T-helper 1 cell treated with Interleukin-12 subunit alpha and Interleukin-12 subunit beta and Interleukin-4 antibody, amounts not matched to agents 30 ng/mL and 1 ng/mL, for 36 hours (primary cell): ENCODE results near the gene SLC1A5. TPM values are rescaled to one million over a fixed set of nuclear protein-coding genes. Genes with fewer than 3 reads are reported as not detected.
"Not testable (repeated sequence)": the region's sequence is repeated elsewhere in the genome, so short reads cannot be mapped to it uniquely, and the experiment has no call there.

Experiments
- intact Hi-C: fragments of 100-400 bp; cut with micrococcal nuclease; formaldehyde crosslinking; loops from one replicate; pipeline ENCODE4 v1.15.1; 2024
- total RNA-seq: library from RNA; stranded (reverse); gene quantifications from 2 replicates; pipeline ENCODE4 v1.2.3, GENCODE V29; 2022

SLC1A5 gene
- total RNA-seq = 141 and 142 TPM in 2 replicates

- intact Hi-C loops = loop anchor here (1.0 to 5.0 kb wide), 7 partner anchors 33 to 926 kb away; partner anchors contain the start of genes FKRP, FOXA3, STRN4 and SYMPK
These were observed at the start of gene SLC1A5 for GRCh38 chr19:46788262-46788967. SLC1A5 (minus strand) TSS chr19:46788594; CDS start chr19:46787965, 629 bp downstream.

GRCh38 chr19:46838160-46838559 is 49.8 kb upstream of the SLC1A5 start:
- intact Hi-C loops = no loop called here

- intact Hi-C loops = no loop called here
These were observed 46.6 kb upstream of the SLC1A5 start for GRCh38 chr19:46834984-46835383.

DNA sequence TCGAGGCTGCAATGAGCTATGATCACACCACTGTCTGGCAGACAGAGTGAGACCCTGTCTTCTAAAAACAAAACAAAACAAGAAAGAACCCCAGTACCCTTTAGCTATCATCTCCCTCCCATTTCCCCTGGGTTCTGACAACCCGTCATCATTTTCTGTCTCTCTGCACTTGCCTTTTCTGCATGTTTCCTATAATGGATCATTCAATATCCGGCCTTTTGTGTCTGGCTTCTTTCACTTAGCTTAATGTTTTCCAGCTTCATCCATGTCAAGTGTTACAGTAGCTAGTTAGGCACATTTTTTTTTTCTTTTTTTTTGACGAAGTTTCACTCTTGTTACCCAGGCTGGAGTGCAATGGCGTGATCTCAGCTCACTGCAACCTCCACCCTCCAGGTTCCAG is 45.7 kb upstream of the SLC1A5 start:
- intact Hi-C loops = no loop called here

DNA sequence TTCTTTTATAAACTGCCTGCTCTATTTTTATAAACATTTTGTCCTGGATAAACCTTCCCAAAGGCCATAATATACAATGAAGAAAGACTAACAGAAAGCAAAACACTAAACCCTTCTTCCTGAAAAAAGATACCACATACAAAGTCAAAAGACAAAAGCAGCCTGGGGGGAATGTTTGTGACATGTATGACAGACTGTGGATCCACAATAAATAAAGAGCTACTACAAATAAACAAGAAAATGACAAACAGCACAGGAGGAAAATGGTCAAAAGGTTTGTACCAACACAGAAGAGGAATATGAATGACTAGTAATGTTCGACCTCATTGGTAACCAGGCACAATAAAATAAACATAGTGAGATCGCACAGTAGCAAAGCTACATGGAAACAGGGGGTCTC is 42.5 kb upstream of the SLC1A5 start:
- intact Hi-C loops = no loop called here

DNA sequence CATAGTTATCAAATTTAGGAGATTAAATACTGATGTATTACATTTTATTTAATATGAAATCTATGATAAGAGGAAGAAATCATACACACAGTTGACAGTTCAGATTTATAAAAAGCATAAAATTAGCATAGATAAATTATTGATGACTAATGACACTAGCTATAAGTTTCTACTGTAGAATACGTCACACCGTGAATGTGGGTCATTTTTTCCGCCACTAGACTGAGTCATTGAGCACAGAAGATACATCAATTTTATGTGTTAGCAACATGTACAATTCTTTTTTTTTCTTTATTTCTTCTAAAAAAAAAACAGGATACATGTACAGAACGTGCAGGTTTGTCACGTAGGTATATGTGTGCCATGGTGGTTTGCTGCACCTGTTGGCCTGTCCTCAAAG is 40.1 kb upstream of the SLC1A5 start:
- intact Hi-C loops = no loop called here

DNA sequence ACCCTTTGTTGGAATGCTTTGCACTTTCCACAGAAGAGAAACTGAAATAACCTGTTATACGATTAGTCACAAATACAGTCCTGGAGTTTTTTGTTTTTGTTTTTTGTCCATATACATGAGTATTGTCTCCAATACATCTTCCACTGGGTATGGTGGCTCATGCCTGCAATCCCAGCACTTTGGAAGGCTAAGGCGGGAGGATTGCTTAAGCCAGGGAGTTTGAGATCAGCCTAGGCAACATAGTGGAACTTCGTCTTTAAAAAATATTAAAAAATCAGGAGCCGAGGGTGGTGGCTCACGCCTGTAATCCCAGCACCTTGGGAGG is 37.3 kb upstream of the SLC1A5 start:
- intact Hi-C loops = no loop called here

DNA sequence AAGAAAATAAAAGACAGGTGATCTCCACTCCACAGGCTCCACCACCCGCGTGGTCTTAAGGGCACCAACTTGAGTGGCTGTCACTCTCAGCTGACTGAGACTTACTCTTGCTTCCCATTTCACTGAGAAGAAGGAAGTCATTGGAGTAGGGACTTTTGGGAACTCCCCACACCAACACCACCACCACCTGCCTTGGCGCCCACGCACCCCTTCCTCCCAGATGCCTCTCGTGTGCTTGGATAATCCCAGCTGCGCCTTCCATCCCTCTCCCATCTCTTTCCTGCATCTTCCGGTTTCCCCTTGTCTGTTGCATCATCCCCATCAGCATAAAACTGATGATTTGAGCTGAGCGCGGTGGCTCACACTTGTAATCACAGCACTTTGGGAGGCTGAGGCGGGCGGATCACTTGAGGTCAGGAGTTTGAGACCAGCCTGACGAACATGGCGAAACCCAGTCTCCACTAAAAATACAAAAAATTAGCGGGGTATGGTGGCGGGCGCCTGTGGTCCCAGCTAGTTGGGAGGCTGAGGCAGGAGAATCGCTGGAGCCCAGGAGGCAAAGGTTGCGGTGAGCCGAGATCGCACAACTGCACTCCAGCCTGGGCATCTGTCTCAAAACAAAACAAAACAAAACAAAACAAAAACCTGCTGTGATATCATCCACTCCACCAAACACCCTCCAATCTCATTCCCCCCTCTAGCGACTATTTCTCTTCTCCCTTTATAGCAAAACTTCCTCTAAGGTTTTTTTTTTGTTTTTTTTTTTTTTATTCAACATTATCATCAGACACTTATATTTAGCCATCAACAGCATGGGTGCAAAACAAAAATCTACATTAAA is 36.7 kb upstream of the SLC1A5 start:
- intact Hi-C loops = loop anchor here (5.0 kb wide), 1 partner anchor 68 kb away; no protein-coding TSS in a partner anchor

- intact Hi-C loops = loop anchor here (5.0 kb wide), 1 partner anchor 66 kb away; no protein-coding TSS in a partner anchor
These were observed 34.7 kb upstream of the SLC1A5 start for GRCh38 chr19:46823049-46823448.

- intact Hi-C loops = loop anchor here (5.0 kb wide), 1 partner anchor 65 kb away; no protein-coding TSS in a partner anchor
These were observed 34.0 kb upstream of the SLC1A5 start for GRCh38 chr19:46822410-46822787.

GRCh38 chr19:46821512-46822409 is 33.4 kb upstream of the SLC1A5 start:
- intact Hi-C loops = loop anchor here (1.0 to 5.0 kb wide), 3 partner anchors 29 to 64 kb away; partner anchors contain the start of gene SLC1A5

- intact Hi-C loops = no loop called here
These were observed 30.4 kb upstream of the SLC1A5 start for GRCh38 chr19:46818812-46819211.

DNA sequence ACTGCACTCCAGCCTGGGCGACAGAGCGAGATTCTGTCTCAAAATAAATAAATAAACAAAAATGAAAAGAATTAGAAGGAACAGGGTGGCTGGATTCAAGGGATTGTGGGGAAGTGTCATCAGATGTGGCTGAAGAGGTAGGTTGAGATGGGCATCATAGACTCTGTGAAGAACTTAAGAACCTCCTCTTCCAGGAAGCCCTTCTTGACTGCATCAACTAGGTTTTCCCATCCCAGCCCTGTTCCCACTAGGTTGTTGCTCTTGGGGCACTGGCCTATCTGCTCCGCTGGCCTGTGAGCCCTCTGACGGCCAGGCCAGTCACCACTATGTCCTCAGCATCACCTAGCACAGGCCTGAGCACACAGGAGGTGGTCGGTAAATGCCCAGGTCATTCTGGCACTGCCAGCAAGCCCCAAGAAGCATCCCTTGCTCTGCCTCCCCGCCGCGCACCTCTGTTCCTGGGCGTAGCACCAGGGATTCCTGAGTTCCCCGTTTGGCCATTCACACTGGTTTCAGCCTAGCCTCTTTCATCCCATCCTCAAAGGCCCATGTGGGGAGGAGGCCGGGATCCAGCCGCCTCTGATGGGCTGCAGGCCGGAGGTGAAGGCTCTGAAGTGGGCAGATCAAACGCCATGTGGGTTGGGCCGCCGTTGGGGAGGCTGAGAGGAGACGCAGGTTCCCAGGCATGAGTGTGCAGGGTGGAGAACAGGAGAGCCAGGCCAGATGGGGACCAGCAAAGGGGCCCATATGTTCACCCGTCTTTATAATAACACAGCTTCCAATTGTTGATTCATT is 27.6 kb upstream of the SLC1A5 start:
- intact Hi-C loops = no loop called here

GRCh38 chr19:46813839-46814358 is 25.5 kb upstream of the SLC1A5 start:
- intact Hi-C loops = no loop called here

DNA sequence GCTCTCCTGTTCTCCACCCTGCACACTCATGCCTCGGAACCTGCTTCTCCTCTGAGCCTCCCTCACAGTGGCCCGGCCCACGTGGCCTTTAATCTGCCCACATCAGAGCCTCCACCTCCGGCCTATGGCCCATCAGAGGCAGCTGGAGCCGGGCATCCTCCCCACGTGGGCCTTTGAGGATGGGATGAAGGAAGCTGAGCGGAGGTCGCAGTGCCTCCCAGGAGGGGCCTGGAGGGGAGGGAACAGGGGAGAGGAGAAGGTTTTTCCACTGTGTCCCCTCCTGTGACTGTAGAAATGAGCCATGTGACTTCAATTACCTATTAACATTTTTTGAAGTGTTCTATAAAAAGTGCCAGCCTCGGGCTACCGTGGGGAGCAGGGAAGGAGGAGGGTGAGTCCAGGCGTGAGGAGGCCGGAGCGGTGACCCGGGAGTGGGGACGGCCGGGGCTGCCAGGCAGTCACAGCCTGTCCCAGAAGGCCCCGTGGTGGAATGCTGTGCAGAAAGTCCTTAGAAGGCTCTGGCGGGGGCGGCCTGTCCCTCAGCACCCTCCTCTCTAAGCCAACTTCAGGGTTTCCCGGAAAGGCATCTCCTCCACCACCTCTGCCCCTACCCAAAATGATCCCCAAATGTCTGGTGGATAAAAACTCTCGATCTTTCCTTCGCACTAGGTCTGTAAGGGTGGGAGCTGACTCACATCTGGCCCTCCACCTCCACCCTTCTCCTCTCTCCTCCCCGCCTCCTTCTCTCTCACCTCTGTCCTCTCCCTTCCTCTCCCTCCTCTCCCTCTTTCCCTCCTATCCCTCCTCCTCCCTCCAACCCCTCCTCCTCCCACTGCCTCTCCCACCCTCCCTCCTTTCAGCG is 24.8 kb upstream of the SLC1A5 start:
- intact Hi-C loops = no loop called here

- intact Hi-C loops = no loop called here
These were observed 21.3 kb upstream of the SLC1A5 start for GRCh38 chr19:46809534-46810272.

DNA sequence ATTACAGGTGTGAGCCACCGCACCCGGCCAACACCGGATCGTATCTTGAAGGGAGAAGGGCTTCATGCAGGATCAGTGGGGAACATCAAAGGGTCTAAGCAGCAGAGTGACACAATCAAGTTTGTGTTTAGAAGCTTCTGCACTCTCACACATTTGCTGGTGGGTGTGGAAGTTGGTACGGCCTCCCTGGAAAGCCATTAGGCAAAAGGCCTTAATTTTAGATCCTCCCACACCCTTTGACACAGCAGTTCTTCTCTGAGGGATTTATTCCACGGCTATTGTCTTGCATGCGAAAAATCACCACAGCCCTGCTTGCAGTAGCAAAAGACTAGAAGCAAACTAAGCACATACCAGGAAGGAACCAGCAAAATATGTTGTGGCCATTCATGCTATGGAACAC is 18.3 kb upstream of the SLC1A5 start:
- intact Hi-C loops = no loop called here

- intact Hi-C loops = not testable (repeated sequence)
These were observed 16.0 kb upstream of the SLC1A5 start for GRCh38 chr19:46804432-46804831.

GRCh38 chr19:46803555-46803954 is 15.2 kb upstream of the SLC1A5 start:
- intact Hi-C loops = no loop called here
